Gastrocnemius medialis (tissue), 4 donors: Measurements from ENCODE around the gene TMEM115.

Experiments used
- CTCF ChIP-seq, 5 experiments: fragments of 450-650 bp in 3 of 5; fragments of 200-600 bp in 2 of 5; sonication (generic) in 2 of 5; IDR thresholded peaks in 4 of 5; conservative IDR thresholded peaks in 1 of 5; 1 replicate in 4 of 5; 2 replicates in 1 of 5; pipeline ENCODE4 v1.5.1; 2016 to 2019; ENCODE audit warnings: antibody characterized with exemption in 5 of 5, mild to moderate bottlenecking in 3 of 5, moderate library complexity in 3 of 5
- POLR2A ChIP-seq, 2 donors: fragments of 450-650 bp; IDR thresholded peaks; one replicate each; pipeline ENCODE4 v1.6.1; 2017; ENCODE audit warnings: antibody characterized with exemption in 2 of 2, mild to moderate bottlenecking in 2 of 2, moderate library complexity in 2 of 2

- TF ChIP-seq CTCF (IDR thresholded peaks at IDR 0.05 in 4 of 5, conservative IDR thresholded peaks at IDR 0.05 in 1 of 5) (no peak), POLR2A (IDR thresholded peaks at IDR 0.05) (no peak)
Measured at GRCh38 chr3:50314342-50314741, 45.0 kb downstream of the TMEM115 start.
